HG02759 (cell line): ENCODE data around the gene FOSL1.

Experiments used
- ATAC-seq: cut with Tn5 transposase; IDR thresholded peaks from one replicate; pipeline ENCODE4 v1.9.1; 2021; ENCODE audit warnings: mild to moderate bottlenecking, moderate library complexity; ENCODE audit not compliant: unreplicated experiment

The FOSL1 gene

DNA sequence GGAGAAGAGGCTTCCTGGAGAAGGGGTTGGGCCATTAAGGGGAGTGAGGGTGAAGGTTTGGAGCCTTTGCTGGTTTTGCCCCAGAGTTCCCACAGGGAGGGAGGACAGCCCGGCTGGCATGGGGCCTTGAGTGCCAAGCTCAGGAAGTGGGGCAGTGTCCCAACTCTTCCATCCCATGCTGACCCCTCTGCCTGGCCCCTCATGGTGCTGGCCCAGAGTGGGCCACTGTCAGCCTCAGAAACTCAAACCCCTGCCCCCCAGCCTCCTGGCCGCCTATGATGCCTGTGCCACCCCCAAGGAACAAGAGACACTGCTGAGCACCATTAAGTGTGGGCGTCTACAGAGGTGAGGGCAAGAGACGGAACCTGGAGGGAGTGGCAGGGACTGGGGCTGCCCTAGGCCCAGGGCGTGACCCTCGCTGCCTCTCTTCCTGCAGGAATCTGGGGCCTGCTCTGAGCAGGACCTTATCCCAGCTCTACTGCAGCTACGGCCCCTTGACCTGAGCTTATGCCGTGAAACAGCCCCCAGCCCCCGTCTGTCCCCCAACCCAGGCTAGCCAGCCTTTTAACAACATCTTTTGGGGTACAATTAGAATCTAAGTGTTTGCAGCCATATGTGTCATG lies 34.5 kb downstream of the FOSL1 start:
- no peak for ATAC-seq

DNA sequence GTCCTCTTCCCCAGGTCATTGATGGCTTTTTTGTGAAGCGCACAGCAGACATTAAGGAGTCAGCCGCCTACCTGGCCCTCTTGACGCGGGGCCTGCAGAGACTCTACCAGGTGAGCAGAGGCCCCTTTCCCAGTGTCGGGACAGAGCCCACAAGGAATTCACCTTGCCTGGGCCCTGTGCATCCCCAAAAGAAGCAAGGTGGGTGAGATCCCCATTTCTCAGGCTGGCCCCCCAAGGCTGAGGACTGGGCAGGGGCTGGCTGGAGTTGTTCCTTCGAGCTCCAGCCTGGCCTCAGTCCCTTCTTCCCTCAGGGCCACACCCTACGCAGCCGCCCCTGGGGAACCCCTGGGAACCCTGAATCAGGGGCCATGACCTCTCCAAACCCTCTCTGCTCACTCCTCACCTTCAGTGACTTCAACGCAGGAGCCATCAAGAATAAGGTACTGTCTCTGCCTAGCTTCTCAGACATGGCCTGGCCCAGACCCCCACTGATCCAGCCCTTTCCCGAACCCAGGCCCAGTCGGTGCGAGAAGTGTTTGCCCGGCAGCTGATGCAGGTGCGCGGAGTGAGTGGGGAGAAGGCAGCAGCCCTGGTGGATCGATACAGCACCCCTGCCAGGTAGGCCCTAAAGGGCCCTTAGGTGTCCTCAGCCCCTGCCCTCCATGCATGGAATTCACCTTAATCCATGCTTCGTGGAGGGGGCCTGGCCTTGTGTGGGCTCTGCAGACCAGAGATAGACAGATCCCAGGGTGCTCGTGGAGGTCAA lies 35.3 kb downstream of the FOSL1 start:
- ATAC-seq: no peak

DNA sequence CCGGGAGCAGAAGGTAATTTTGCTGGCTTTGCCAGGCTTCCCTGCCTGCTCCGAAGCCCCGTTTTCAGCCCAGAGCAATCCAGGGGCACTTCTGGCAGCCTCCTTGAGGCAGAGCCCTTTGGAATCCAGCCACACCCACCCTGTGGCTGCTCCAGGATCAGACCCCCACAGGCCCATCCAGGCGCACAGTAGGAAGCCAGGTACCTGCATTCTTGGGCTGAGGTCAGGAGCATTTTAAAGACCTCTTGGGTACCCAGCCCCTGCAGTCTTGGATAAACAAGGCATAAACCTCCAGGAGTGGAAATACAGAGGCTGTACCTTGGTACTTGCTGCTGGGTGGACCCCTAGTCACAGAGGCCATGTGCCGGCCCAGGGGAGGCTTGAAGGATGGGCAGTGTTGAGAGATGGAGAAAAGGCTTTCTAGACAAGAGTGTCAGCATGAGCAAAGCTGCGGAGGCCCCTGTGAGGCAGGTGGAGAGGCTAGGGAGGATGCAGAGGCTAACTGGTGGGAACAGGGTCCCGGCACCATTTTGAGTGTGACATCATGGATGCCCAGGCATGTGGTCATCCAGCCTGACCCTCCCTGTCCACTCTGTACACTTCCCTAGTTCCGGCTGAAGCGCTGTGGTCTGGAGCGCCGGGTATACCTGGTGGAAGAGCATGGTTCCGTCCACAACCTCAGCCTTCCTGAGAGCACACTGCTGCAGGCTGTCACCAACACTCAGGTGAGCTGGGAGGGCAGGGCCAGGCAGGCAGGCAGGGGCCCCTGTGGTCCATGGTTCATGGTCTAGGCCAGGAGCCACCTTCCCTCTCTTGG lies 36.1 kb downstream of the FOSL1 start:
- ATAC-seq: no peak

DNA sequence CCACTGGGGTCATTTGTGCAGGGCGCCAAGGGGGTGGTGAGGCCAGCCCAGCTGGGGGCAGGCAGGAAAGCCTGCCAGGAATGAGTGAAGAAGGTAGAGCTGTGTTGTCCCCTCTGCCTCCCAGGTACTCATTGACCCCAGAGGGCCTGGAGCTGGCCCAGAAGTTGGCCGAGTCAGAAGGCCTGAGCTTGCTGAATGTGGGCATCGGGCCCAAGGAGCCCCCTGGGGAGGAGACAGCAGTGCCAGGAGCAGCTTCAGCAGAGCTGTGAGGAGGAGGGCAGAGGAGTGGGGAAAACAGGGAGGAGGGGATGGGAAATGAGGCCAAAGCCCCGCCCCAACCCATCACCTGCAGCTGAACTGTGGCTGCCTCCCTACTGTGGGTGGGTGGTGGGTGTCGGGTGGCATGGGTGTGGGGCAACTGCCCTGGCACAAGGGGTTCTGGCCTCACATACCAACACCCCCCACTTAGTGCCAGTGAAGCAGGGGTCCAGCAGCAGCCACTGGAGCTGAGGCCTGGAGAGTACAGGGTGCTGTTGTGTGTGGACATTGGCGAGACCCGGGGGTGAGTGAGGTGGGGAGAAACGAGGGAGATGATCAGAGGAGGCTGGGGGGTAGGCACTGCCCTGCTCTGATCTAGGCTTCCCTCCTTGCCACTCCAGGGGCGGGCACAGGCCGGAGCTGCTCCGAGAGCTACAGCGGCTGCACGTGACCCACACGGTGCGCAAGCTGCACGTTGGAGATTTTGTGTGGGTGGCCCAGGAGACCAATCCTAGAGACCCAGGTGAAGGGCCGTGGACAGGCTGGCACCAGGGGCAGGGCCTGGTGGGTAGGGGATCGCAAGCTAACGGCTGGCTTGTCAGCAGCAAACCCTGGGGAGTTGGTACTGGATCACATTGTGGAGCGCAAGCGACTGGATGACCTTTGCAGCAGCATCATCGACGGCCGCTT lies 37.0 kb downstream of the FOSL1 start:
- ATAC-seq: no peak

DNA sequence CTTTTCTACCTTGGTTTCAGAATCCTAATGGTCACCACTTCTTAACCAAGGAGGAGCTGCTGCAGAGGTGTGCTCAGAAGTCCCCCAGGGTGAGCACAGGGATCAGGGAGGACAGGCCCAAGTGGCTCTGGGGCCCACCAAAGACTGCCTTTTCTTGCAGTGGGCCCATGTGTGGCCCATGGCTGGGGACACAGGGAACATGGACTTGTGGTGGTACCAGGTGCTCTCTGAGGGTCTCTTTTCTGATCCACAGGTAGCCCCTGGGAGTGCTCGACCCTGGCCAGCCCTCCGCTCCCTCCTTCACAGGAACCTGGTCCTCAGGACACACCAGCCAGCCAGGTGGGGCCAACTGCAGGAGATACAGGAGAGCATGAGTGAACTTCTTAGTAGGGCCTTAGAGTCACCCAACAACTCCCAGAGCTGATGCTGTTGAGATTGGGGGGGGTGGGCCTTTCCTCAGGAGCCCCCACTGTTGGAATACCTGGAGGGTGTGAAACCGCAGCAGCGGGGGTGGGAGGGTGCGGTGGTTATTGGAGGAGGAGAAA lies 37.9 kb downstream of the FOSL1 start:
- ATAC-seq: no peak

DNA sequence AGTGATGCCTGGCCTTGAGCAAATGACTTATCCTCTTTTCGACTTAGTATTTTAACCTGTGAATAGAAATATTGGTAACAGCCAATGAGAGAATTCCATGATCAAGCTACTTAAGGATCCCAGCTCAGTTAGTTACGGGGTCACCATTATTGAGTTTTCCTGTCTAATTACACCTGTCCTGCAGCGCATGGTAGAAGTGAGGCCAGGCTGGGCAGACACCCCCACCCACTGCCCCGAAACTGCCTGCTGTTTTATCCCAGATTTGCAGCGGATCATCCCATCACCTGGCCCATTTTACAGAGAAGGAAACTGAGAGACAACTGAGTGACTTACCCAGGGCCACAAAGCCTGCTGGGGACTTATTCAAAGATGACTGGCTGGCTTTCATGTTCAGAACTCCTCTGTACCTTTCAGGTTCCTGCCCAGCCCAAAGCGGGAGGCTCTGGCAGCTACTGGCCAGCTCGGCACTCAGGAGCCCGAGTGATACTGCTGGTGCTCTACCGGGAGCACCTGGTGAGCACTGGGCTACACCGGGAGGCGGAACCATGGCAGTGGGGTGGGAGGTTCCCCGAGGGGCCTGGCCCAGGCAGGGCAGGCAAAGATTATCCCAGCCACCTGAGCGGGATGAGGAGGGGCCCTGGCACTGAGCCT lies 38.5 kb downstream of the FOSL1 start:
- ATAC-seq: no peak

DNA sequence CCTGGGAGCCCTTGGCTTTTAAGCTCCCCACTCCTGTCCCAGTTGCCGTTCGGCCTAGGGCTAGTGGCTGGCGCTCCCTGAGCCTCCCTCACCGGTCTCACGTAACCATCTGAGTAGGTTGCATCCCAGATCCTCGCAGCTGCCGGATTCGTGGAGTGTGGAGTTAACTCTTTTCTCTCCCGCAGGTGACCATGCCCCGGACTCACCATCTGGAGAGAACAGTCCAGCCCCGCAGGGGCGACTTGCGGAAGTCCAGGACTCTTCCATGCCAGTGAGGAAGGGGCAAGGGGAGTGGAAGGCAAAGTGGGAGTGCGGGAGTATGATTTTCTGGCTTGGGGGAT lies 39.1 kb downstream of the FOSL1 start:
- ATAC-seq: no peak

DNA sequence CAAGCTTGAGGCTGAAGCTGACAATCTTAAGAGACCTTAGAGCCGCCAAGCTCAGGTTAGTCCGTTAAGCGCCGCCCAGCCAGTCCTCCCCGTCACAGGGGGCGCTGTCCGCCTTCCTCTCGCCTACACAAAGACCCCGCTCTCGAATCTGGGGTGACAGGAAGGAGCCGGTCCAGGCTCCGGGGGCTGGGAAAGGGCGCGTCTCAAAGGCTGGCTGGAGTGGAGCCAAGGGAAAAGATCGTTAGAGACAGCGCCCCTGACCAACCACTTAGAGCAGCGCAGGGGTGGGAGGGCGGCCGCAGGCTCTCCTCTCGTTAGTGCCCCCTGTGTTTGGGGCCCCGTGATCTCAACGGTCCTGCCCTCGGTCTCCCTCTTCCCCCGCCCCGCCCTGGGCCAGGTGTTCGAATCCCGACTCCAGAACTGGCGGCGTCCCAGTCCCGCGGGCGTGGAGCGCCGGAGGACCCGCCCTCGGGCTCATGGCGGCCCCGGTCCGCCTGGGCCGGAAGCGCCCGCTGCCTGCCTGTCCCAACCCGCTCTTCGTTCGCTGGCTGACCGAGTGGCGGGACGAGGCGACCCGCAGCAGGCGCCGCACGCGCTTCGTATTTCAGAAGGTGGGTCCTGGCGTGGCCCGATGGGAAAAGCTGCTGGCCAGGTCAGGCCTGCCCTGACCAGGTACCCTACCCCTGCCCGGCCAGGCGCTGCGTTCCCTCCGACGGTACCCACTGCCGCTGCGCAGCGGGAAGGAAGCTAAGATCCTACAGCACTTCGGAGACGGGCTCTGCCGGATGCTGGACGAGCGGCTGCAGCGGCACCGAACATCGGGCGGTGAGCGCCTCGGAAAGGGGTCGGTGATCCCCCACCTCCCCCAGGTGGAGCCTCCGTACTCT lies 39.7 kb downstream of the FOSL1 start, which contains the start of gene MUS81:
MUS81 (plus strand) TSS at position 156 of the 887 bp plus-strand sequence; CDS start at position 477, 321 bp downstream.
- peak; percentile 28 for ATAC-seq

DNA sequence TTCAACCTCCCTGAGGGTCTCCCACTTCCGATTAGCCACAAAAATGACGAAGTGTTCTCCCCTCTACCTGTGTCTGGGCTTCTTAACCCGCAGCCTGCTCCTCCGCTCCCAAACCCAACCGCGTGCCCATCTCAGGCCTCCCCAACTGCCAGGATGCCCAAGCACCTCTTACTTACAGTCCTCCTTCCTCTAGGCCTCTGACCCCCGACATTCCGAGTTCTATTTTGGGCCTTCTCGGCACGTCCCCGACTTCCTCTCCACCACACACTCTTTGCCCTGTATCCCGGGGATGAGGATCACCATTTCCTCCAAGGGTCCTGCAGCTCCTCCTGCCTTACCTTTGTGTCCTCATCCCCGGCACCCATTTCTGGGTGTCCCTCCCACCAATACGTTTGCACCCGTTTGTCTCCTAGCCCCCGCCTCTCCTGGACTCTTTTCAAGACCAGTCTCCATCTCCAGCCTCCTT lies 40.3 kb downstream of the FOSL1 start:
- no peak for ATAC-seq

DNA sequence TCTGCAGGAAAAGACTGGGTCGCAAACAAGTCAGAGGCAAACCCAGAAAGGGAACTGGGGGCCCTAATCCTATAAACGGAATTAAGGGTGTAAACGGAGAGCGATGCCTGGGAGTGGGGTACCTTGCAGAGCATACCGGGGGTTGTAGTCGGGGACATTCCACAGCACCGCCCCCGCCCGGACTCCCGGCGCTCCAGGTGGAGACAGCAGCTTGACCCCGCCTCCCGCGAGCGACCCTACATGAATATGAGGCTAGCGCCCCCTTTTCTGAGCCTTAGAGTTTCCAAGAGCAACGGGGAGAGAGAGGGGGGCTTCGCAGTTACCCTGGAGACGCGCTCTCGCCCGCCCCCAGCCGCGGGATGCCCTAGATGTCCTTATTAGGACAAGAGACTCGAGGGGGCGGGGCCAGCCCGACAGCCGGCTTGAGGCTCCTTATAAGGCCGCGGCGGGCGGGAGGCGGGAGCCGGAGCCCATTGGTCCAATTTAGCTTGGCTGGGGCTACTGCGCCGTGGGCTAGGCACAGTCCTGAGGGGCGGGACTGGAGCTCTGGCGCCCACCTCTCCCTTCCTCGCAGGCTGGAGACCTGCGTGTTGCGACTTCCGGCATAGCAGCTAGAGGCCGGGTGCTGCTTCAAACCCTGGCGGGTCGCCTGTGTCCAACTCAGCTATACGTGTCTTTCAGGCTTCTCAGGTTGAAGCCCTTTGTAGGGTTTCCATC lies 40.9 kb downstream of the FOSL1 start:
- peak; percentile 50 for ATAC-seq

DNA sequence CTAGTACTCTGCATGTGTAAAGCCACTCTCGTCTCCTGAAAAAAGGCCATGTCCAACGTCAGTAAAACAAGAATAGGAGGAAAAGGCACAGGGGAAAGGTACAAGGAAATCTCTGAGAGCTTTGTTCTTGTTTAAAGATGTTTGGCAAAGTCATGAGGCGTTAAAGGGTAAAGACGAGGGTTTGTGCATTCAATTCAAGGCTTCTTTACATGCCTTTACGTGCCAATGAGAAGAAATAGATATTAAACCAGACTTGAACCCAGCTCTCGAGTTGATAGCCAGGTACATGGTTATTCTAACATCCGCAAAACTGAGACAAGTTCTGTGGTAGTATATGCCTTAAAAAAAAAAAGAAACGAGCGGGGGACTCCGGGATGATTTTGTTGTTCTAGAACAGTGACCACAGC lies 41.5 kb downstream of the FOSL1 start:
- ATAC-seq: no peak

DNA sequence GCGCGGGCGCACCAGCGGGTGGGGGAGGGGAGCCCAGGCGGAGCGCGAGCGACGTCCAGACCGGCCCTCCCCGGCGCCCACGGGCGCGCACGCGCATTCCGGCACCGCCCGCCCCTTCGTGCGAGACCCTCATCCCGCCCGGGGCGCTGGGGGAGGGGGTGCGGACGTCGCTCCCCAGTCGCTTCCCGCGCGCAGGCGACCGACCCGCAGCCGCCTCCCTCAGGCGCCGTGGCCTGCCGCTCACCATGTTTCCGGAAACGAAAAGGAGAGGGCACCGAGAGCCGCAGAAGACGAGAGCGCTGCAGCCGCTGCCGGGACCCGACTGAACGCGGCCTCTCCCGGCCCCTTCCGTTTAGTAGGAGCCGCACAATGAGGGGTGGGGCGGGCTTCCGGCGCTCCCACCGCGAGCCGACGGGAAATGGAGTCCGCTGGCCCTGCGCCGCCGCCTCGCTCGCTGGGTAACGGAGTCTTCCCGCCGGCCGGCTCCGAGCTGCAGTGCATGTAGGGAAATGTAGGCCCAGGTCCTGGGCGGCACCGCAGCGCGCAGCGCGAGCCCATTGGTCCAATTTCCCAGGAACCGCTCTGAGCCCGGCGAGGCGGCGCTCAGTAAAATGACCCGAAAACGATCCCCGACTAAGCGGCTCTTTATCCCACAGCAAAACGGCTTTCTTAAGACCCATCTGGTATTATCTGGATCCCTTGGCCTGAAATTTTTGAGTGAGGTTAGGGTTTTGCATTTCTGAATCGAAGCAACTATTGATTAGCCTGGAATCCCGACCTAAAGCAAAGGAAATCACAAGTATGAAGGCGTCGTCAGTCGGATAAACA lies 42.1 kb downstream of the FOSL1 start, which contains the start of gene CFL1:
CFL1 (minus strand) TSS at position 328 of the 828 bp plus-strand sequence; CDS start at position 247, 81 bp downstream.
- ATAC-seq: peak; percentile 54

DNA sequence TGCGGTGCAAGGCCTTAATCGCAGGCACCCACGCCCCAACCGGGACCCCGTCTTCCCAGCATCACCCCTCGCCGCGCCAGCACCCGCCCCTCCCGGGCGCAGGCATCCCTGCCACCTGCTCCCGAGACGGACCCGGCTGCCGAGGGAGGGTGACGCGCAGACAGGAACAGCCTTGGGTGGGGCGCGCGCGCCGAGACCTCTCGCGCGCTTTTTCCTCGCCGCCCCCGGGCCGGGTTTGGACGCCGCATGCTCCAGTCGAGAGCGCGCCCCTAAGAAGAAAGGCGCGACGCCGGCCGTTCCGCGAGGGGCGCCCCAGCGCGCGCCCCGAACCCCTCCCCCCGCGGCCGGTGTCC lies 42.7 kb downstream of the FOSL1 start:
- ATAC-seq: peak; percentile 3

DNA sequence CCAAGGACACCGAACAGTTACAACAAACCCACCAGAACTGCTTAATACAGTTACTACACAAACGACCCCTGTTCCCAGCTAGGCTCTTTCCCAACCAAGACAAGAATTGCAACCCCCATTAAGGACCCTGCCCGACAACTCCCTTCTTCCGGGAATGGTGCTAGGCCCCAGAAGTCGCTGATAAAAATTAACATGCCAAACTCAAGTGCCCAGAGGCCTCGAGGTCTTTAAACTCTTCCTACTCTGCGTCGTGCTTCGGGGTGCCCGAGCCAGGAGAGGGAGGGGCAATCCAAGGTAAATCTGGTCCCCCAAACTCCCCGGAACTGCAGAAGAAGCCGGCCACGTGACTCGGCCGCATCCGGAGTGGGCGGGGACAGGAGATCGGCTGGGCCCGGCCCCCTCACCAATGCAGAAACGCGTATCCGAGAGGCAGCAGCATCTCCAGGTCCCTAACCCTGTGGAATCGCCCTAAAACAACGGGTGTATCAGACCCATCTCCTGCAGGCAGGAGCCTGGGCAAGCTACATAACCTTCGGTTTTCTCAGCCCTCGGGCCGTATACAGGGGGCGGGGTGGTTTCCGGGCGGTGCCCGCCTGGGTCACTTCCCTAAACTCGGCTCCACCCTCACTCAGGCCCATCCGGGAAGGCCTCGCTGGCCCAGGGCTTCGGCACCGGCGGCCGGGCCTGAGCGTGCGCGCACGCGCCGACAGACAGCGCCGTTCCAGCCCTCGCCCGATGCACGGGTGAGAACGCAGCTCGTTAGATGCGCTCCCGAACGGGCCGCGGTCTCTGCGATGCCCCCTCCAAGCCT lies 43.3 kb downstream of the FOSL1 start:
- peak; percentile 36 for ATAC-seq

DNA sequence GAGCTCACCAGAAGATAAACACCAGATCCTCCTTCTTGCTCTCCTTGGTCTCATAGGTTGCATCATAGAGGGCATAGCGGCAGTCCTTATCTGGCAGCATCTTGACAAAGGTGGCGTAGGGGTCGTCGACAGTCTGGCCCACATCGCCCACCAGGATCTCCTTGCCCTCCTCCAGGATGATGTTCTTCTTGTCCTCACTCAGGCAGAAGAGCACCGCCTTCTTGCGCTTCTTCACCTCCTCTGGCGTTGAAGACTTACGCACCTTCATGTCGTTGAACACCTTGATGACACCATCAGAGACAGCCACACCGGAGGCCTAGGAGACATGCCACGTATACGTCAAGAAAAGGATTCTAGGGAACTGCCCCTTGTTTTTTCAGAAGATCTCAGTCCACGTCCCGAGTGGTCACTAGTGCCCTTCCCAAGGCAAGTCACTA lies 44.2 kb downstream of the FOSL1 start:
- no peak for ATAC-seq
